GM21786 (cell line): ENCODE measurements around the gene CHST11.
A peak's percentile ranks its signal among the peaks of the same experiment; 100 is the strongest.

Source experiments
- ATAC-seq: cut with Tn5 transposase; IDR thresholded peaks from one replicate; pipeline ENCODE4 v1.9.1; 2021; ENCODE audit not compliant: unreplicated experiment

The CHST11 gene

DNA sequence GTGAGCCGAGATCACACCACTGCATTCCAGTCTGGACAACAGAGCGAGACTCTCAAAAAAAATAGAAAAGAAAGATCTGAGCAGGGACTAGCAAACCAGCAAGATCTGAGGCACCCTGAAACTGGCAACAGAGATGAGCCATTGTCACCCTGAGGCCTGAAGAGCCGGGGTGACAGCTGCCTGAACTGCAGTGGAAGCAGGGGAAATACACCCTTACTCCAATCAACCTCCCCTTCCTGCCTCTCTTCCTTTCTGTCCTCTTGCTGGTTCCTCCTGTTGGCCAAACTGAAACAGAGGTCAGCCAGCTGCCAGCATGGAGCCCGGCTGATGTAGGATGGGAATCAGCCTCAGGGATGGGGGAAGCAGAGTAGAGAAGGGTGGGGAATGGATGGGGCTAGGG lies 192.0 kb downstream of the CHST11 start:
- ATAC-seq = no peak

DNA sequence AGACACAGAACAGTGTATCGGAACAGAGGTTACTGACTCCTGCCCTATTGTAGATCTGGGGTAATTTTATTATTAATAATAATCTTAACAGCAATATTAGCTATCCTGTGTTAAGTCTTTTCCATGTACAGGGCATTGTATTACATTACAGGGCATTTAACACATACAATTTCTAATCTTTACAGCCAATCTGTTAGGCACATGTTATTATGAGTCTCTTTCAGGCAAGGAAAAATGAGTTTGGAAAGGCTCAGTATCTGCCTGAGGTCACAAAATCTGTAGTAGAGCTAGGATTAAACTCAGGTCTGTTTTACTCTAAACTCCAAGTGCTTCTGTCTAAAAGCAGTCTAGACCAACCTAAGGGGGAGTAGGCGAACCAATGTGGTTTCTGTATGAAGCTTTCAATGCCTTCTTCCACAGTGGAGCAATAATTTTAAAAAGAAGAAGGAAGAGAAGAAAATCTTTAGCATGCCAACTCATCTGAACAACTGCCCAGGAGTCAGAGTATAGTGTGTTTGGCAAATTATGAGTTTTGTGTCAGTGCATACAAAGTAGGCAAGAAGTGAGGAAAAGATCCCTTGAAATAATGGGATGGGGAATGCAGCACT lies 192.6 kb downstream of the CHST11 start:
- no peak for ATAC-seq

DNA sequence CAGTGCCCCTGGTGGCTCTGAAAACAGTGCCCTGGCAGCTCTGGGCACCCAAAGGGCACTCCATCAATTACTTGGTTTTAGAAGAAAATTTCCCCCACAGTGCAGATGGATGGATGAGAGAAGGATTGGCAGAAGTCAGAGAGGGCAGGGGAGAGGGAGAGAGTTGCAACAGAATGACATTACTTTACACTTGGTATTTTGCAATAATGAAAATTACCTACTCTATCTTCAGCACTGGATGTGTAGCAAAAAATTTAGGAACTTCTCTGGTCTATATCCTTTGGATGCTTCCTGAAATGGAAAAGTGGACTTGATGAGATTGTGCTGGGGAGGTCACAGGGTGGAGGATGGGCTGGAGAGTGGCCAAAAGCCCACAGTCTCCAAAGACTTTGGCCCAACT lies 193.2 kb downstream of the CHST11 start:
- no peak for ATAC-seq

DNA sequence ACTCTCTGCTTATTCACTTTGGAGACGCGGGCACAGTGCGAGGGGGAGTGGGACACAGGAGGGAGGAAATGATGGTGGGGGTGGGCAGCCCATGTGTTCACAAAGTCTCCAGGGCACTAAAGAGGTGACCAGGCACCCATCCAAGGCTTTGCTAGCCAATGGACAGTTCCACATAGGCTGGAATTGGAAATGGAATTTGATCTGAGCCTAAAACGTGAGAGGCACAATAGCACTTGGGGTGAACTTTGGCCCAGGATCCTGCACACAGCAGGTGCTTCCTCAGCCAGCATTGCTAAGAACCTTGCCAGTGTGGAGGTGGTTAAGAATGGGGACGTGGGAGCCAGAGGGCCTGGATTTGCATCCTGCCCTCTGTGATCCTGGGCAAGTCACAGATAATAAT lies 193.8 kb downstream of the CHST11 start:
- ATAC-seq = no peak

DNA sequence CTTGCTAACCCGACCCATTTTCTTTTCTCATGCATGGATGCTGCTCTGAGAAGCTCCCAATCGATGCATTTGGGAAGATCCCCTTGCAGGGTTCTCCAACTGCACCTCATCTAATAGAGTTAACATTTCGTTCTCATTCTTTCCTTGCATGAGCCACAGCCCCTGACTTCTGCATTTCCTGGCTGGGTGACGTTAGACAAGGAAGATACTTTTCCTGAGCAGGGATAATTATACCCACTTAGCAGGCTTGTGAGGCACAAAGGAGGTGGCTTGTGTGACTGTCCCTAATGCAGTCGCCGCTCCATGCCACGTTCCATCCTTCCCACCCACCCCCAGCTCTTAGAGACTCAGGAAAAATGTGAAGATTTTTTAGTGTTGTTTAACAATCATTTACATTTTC lies 195.1 kb downstream of the CHST11 start:
- ATAC-seq = no peak

DNA sequence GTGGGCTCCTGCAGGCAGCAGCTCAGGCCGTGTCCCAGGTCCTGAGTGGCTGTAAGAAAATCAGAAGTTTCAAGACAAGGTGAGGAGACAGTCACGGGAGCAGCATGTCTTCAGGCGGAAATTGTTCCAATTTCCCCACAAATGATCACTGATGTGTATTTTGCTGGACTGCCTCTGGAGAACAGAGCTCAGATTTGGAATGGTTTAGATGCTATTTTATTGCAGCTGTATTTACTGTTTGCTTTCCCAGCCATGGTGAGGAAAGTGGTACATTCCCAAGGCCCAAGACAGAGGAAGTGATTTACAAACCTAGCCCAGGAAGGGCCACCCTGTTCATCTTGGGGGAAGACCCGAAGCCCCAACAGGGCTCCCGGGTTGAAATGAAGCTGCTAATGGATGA lies 195.6 kb downstream of the CHST11 start:
- no peak for ATAC-seq

DNA sequence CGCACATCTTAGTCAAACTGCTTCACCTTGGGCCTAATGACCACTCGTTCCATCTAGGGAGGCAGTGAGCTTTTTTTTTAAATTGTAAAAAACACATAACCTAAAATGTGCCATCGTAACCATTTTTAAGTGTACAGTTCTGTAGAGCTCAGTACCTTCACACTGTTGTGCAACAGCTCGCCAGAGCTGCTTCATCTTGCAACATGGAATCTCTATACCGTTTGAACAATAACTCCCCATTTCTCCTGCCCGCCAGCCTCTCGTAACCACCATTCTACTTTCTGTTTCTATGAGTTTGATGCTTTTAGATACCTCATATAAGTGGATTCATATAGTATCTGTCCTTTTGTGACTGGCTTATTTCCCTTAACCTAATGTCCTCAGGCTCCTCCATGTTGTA lies 196.2 kb downstream of the CHST11 start:
- ATAC-seq = no peak

DNA sequence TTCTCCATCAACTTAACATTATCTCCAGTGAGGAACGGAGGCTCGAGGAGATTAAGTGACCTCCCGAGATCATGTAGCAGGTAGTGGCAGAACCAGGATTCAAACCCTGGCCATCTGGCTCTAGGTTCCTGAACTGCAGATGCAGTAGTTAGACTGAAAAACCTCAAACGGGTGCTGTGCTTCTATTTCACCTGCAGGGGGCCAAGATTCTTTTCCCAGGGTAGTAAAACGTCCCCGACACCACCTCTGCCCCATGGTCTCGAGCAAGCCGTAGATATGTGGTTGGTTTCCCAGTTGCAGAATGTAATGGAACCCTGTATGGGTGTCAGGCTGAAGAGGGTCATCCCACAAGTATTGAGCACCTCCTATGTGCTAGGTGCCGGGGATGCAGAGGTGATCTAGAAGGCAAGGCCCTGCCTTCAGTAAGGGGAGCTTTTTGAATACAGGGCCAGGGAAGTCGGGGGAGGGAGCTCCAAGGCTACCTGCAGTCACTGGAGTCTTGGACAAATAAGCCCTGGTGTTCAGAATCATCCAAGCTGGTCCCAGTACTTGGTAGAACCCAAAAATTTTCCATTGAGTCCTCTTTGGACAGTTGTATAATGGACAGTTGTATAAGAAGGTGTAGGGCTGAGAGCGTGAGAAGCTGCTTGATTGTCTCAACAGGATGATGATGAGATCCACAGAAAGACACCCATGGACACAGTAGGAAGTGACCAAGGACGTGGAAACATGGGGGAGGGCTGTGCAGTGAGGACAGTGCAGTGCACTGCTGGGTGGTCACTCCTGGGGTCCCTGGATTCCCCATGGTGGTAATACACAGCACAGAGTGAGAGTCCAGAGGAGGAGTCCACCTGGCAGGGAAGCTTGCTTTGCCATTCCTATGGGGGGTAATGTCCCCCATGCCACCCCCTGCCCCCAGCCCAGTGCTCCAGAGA lies 197.2 kb downstream of the CHST11 start:
- no peak for ATAC-seq

DNA sequence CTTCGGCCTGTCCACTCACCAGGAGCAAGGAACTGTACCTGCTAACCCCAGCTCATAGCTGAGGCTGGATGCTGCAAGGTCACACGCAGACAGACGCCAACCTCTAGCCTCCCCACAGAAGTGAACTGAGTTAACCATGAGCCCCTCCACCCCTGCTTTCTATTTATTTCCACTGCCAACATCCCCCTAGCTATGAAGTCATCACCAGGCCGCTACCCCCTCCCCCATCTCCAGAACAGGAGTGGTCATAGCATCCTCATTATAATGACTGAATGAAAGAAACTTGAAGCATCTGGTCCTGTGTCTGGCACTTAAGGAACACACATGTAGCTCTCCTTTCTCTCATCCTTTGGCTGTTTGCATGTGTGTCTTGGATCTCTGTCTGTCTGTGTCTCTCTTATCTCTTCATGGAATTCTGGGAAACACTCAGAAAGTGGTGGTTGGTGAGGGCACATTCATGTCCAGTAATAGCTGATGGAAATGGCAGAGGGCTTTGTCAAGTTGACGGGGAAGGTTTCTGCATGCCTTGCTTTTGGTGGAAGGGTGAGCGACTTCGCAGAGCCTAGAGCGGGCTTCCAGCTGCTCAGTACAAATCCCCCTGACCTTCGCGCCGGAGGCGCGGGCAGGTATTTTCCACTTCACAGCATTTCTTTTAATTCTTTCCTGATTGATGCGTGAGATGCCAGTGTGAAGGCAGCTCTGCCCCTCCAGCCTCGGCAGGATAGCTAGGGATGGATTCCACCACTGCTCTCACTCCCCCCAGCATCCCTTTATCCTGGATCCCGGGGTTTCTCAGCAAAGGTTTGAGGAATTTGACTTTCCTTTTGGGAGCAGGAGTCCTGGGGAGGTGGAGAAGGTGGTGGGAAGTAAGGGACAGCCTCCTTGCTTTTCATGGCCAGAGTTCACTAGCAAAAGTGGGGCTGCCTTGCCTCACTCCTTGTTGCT lies 198.2 kb downstream of the CHST11 start:
- ATAC-seq = no peak

DNA sequence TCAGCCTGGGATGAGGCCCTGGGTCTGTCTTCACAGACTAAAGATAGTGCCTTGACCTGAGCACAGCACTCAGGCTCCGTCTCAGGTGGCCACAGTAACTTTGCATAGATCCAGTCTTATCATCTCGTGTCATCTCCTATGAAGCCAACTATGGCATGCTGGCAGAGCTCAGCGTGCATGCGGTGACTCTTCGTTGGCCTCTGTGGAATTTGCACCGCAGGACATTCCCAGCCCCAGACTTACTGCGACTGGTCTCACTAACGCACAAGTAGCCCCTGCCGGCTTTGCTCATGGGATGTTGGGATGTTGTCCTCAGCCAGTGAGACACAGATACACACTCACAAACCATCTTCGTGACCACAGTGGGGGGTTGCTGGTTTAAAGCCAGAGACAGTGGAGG lies 199.6 kb downstream of the CHST11 start:
- ATAC-seq = no peak

DNA sequence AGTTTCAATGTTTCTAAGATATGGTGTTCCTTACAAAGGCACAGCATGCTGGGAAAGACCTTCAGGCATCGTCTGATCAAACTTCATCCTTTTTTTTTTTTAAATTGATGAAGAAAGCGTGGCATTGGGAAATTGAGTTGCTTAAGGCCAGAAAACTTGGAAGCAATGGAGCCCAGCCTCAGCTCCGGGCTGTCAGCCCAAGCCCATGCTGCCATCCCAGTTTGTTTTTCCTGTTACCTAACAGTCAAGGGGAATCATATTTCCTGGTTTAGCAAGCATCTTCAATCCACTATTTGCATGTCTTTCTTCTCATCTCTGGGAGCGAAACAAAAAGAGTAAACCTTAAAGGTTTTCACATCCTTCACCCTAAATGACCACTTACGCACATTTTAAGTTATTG lies 200.2 kb downstream of the CHST11 start:
- ATAC-seq = no peak

DNA sequence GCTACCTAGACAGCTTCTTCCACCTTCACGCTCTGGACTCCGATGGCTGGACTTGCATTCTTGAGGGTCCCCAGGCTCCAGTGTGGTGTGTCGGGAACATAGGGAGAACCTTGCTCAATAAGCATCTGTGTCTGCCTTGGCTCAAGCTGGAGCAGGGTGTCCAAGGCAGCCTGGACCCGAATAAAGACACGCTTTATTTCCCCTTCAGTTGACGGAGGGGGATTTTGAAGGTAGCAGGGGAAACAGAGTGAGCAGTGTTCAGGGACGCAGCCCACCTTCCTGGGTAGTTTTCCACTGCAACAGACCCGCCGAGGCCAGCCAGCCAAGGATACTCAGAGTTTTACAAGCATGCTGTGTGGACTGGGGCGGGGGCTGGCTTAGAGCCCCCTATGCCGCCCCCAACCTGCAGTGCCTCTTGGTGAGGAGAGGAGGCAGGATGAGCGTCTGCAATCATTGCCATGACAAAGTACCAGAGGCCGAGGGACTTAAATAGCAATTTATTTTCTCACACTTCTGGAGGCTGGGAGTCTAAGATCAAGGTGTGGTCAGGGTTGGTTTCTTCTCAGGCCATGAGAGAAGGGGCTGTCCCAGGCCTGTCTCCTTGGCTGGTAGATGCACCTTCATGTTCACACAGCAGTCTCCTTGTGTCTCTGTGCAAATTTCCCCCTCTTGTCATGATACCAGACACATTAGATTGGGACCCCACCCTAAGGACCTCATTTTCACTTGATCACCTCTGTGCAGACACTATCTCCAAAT lies 201.2 kb downstream of the CHST11 start:
- ATAC-seq = peak; percentile 66

DNA sequence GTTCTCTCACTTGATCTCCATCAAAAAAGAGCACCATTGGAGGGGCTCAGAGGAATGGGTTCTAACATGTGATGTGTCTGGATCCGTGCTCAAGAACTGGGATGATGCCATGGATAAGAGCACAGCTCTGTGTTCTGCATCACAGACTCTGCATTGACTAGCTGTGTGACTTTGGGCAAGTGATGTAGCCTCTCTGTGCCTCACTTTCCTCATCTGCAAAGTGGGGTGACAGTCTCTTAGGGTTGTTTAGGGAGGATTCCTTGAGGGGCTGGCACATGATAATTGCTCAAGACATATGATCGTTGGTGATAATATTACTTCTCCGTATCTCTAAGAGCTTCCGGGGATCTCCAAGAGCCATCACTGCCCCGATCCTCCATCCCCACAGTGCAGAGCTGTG lies 202.3 kb downstream of the CHST11 start:
- ATAC-seq = no peak

DNA sequence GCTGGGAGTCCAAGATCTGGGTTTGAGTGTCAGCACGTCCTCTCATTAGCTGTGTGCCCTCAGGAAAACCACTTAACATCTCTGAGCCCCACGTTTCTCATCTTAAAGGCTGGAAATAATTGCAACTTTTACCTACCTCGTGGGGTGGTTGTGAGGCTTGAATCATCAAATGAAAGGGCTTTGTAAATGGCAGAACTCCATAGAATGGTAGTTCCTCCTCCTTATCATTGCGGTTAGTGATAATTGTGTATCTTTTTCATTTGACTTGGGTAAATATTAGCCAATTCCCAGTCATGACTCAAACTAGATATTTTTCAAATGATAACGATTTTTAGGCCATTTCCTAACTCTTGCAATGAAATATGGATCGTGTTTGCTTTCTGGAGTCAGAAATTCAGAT lies 205.5 kb downstream of the CHST11 start:
- ATAC-seq = no peak

DNA sequence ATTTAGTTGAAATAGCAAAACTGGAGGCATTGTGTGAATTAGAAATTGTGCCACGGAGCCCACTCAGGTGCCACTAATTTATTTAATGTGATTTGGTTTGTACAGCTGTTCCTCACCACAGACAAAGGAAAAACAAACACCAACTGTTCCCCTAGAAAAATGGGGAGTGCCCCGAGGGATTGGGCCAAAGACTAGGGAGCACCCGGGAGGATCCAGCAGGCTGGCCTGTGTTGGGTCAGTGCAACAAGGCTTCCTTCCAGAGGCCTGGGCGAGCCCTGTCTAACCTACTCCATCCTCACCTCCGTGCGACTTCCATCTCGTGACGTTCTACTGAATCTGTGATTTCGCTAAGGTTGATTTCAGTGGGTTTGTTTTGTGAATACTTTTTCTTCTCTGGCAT lies 206.2 kb downstream of the CHST11 start:
- ATAC-seq = no peak

DNA sequence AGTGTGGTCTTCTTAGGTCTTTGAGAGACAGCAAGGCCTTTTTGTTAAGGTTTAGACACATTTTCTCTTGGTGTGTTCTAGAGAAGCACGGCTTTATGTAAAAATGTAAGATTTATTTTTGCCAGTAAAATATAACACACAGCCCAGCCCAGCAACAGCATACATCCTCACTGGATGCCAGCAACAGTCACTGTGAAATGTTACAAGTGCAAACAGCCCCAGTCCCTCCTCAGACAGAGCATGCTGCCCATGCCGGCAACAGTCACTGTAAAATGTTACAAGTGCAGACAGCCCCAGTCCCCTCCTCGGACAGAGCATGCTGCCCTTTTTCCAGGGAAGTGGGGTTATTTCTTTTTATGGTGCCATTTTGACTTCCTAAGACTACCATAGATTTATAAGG lies 207.6 kb downstream of the CHST11 start:
- ATAC-seq = no peak

DNA sequence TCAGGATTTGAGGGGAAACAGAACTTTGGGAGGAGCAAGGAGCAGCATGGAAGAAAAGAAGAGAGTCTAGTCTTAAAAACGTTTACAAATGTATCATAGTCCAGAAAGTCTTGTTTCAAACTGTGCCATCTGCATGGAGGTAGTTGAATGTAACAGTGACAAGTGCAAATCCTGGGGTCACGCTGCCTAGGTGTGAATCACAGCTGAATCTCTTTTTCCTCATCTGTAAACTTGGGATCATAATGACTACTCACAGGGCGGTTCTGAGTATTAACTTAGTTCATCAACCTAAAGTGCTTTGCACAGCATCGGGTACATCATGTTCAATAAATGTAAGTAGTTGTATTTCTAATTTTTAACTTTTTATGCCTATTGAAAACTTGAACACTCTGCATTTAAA lies 208.5 kb downstream of the CHST11 start:
- ATAC-seq = no peak

DNA sequence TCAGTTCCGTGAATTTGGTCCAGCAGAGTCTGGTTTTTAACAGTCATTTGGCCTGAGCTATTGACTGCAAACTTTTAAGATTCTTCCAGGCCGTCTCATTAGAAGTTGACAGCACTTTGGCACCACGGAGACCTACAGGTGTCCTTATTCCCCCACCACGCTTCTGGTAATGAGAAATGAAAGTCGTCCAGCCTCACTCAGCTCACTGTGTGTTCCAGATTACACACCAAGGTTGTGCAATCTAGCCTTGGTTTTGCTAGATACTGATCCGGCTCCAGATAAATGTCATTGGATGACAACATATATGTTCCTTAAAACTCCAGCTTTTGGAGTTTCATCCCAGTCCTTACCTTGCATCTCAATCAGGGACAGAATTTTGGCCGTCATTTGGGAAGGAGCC lies 210.4 kb downstream of the CHST11 start:
- no peak for ATAC-seq

DNA sequence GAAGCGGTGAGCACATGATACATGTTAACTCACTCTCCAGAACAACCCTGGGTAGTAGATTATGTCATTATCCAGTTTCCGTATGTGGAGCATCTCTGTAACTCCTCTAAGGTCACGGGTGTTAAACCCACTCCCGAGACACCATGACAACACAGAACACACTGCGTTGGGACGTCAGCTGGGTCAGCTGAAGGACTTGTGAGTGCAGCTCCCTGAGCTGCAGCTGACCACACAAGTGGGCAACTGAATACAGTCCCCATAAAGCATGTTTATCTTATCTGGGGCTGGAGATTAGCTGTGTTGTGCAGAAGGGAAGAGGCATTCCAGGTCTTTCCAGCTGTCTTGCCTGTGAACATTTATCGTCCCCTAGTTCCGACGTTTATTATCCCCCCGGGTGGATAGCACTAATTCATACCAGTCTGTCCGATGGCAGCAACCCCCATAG lies 211.5 kb downstream of the CHST11 start:
- ATAC-seq = no peak

DNA sequence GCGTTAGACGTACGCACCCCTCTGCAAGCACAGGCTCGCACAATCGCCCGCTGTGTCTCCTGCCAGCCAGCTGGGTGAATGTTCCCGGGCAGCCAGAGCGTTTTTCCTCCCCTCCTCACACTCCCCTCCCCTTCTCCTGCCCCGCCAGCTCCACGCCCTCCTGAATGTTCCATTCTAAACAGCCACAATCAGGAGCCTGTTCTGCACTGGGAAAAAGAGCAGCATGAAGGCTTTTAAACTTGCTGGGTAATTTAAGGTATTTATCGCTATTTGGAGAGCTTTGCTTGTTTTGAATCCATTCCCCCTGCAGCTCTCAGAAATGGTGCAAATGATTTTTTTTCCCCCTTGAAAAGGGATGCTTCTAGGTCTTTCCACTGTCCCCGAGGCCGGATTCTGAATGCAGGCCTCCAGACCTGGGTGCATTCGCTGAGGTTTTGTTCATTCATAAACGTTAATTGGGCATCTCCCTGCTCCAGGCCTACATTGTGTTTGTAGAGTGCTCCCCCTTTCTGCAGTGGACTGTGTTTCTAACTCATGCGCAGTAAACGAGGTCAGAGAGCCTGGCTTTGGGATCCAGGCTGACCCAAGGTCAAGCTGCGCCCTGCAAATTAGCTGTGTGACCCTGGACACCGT lies 212.5 kb downstream of the CHST11 start:
- ATAC-seq = no peak
